CD1c-positive myeloid dendritic cell (primary cell): ENCODE data around the gene HSPBP1.
A peak's percentile ranks its signal among the peaks of the same experiment; 100 is the strongest.

Experiments
- DNase-seq: peaks from one replicate; pipeline ENCODE4 v3.0.0-alpha.2; 2016; ENCODE audit errors: extremely low spot score

Gene HSPBP1

GRCh38 chr19:55304980-55305379, 25.1 kb upstream of the HSPBP1 start:
- no peak for DNase-seq

- peak; percentile 24 for DNase-seq
These were observed 24.5 kb upstream of the HSPBP1 start for GRCh38 chr19:55304279-55304978.

GRCh38 chr19:55303477-55303876, 23.6 kb upstream of the HSPBP1 start:
- DNase-seq: no peak

GRCh38 chr19:55302318-55302703, 22.4 kb upstream of the HSPBP1 start:
- DNase-seq: no peak

- DNase-seq: peak; percentile 96
These were observed 21.8 kb upstream of the HSPBP1 start for GRCh38 chr19:55301459-55302317.

GRCh38 chr19:55300886-55301458, 21.1 kb upstream of the HSPBP1 start:
- DNase-seq: no peak

GRCh38 chr19:55299991-55300390, 20.1 kb upstream of the HSPBP1 start:
- no peak for DNase-seq

GRCh38 chr19:55297267-55297666, 17.4 kb upstream of the HSPBP1 start:
- no peak for DNase-seq

GRCh38 chr19:55289117-55289796, 9.3 kb upstream of the HSPBP1 start:
- no peak for DNase-seq

GRCh38 chr19:55287361-55288079, 7.6 kb upstream of the HSPBP1 start:
- DNase-seq: no peak

- no peak for DNase-seq
These were observed 5.5 kb upstream of the HSPBP1 start for GRCh38 chr19:55285229-55285890.

- DNase-seq: no peak
These were observed 4.6 kb upstream of the HSPBP1 start for GRCh38 chr19:55284405-55285058.

- no peak for DNase-seq
These were observed 3.9 kb upstream of the HSPBP1 start, which contains the start of gene BRSK1 for GRCh38 chr19:55283548-55284377. TSS of gene BRSK1 (plus strand) at chr19:55283997. CDS start at chr19:55284443, 446 bp downstream.

GRCh38 chr19:55279340-55279739, 570 bp downstream of the HSPBP1 start:
- DNase-seq: no peak

GRCh38 chr19:55278391-55279135, 1.3 kb downstream of the HSPBP1 start:
- no peak for DNase-seq

- DNase-seq: no peak
These were observed 2.4 kb downstream of the HSPBP1 start for GRCh38 chr19:55277494-55277893.

- peak; percentile 7 for DNase-seq
These were observed 3.0 kb downstream of the HSPBP1 start for GRCh38 chr19:55276720-55277430.
